H54 (cell line): ENCODE measurements around the gene CYYR1.

Experiments used
- DNase-seq: peaks from one replicate; pipeline ENCODE4 v3.0.0; 2011; ENCODE audit warnings: low spot score, mixed read lengths; ENCODE audit not compliant: insufficient read length
- FAIRE-seq: peaks from 3 replicates; lab custom pipeline; 2011; peaks lifted over from hg19 to GRCh38; lab: Jason Lieb, UNC
- POLR2A ChIP-seq: IDR thresholded peaks from 2 replicates; pipeline ENCODE4 v1.6.1; 2011; ENCODE audit warnings: low read depth, mild to moderate bottlenecking, low read length

Gene CYYR1

GRCh38 chr21:26448751-26449150 lies 124.3 kb downstream of the CYYR1 start:
- TF ChIP-seq POLR2A: no peak
- DNase-seq (no peak), FAIRE-seq (no peak)

- FAIRE-seq (no peak), DNase-seq (no peak)
- no peak for TF ChIP-seq POLR2A
Observed at GRCh38 chr21:26447932-26448475, 125.1 kb downstream of the CYYR1 start.

- no peak for DNase-seq
- FAIRE-seq: no peak
- TF ChIP-seq POLR2A: no peak
Observed at GRCh38 chr21:26445440-26445839, 127.6 kb downstream of the CYYR1 start.

- no peak for TF ChIP-seq POLR2A
- DNase-seq: no peak
- no peak for FAIRE-seq
Observed at GRCh38 chr21:26444646-26445045, 128.4 kb downstream of the CYYR1 start.

- no peak for TF ChIP-seq POLR2A
- no peak for DNase-seq
- no peak for FAIRE-seq
Observed at GRCh38 chr21:26443867-26444266, 129.2 kb downstream of the CYYR1 start.

- FAIRE-seq (no peak), DNase-seq (no peak)
- TF ChIP-seq POLR2A: no peak
Observed at GRCh38 chr21:26443291-26443690, 129.8 kb downstream of the CYYR1 start.

GRCh38 chr21:26441149-26441548 lies 131.9 kb downstream of the CYYR1 start:
- DNase-seq (no peak), FAIRE-seq (no peak)
- TF ChIP-seq POLR2A: no peak

GRCh38 chr21:26438976-26439375 lies 134.1 kb downstream of the CYYR1 start:
- TF ChIP-seq POLR2A: no peak
- FAIRE-seq: no peak
- no peak for DNase-seq

- DNase-seq (no peak), FAIRE-seq (no peak)
- TF ChIP-seq POLR2A: no peak
Observed at GRCh38 chr21:26437326-26438009, 135.6 kb downstream of the CYYR1 start.

- TF ChIP-seq POLR2A: no peak
- no peak for DNase-seq
- FAIRE-seq: no peak
Observed at GRCh38 chr21:26433386-26433785, 139.7 kb downstream of the CYYR1 start.

GRCh38 chr21:26432410-26432809 lies 140.7 kb downstream of the CYYR1 start:
- DNase-seq (no peak), FAIRE-seq (no peak)
- TF ChIP-seq POLR2A: no peak

- TF ChIP-seq POLR2A: no peak
- DNase-seq (no peak), FAIRE-seq (no peak)
Observed at GRCh38 chr21:26425576-26425975, 147.5 kb downstream of the CYYR1 start.

GRCh38 chr21:26423511-26423910 lies 149.6 kb downstream of the CYYR1 start:
- no peak for FAIRE-seq
- no peak for DNase-seq
- TF ChIP-seq POLR2A: no peak

GRCh38 chr21:26422706-26423105 lies 150.4 kb downstream of the CYYR1 start:
- TF ChIP-seq POLR2A: no peak
- FAIRE-seq: no peak

GRCh38 chr21:26422138-26422537 lies 150.9 kb downstream of the CYYR1 start:
- no peak for FAIRE-seq
- DNase-seq: no peak
- no peak for TF ChIP-seq POLR2A

More at GRCh38 chr21:26422706-26423105, 150.4 kb downstream of the CYYR1 start:
- DNase-seq: no peak

- DNase-seq: no peak
- FAIRE-seq: no peak
- TF ChIP-seq POLR2A: no peak
Observed at GRCh38 chr21:26421724-26422123, 151.4 kb downstream of the CYYR1 start.
